K562 (cell line): Measurements from ENCODE around the gene REXO2. TPM values are rescaled to one million over a fixed set of nuclear protein-coding genes. Genes with fewer than 3 reads are reported as not detected.

Experiments used
- BACH1 ChIP-seq: fragments of 200-800 bp; sonication (Bioruptor generic); IDR thresholded peaks from 2 replicates; pipeline ENCODE4 v1.6.1; 2016; ENCODE audit warnings: missing genetic modification characterization, missing compliant biosample characterization
- CBX2 ChIP-seq: fragments of 200-600 bp; sonication (generic); IDR thresholded peaks from one replicate; pipeline ENCODE4 v1.6.1; 2012; ENCODE audit warnings: mild to moderate bottlenecking, low read length, inconsistent platforms; ENCODE audit not compliant: insufficient read depth, poor library complexity, severe bottlenecking
- CREB1 ChIP-seq, 2 experiments: sonication (generic) in 1 of 2; formaldehyde crosslinking in 1 of 2; IDR thresholded peaks; 2 replicates each; pipeline versions ENCODE4 v1.6.1 to v1.8.0; 2012 to 2022; ENCODE audit warnings: inconsistent platforms in 1 of 2, mild to moderate bottlenecking in 1 of 2, missing genetic modification reagents in 1 of 2, moderate library complexity in 1 of 2
- EHMT2 ChIP-seq: fragments of 450-650 bp; IDR thresholded peaks from 2 replicates; pipeline ENCODE4 v1.6.1; 2018; ENCODE audit warnings: antibody characterized with exemption
- GABPB2 ChIP-seq: fragments of 250-450 bp; sonication (Bioruptor Pico); conservative IDR thresholded peaks from 2 replicates; pipeline ENCODE4 v1.5.1; 2021; ENCODE audit warnings: mild to moderate bottlenecking
- GATA2 ChIP-seq: sonication (generic); formaldehyde crosslinking; IDR thresholded peaks from 2 replicates; pipeline ENCODE4 v1.4.0; 2020; ENCODE audit warnings: mild to moderate bottlenecking, missing genetic modification reagents
- KAT7 ChIP-seq: sonication (generic); formaldehyde crosslinking; IDR thresholded peaks from 2 replicates; pipeline ENCODE4 v1.8.0; 2022; ENCODE audit warnings: missing genetic modification reagents, mild to moderate bottlenecking, borderline replicate concordance
- MTA1 ChIP-seq: fragments of 450-650 bp; IDR thresholded peaks from 2 replicates; pipeline ENCODE4 v1.6.1; 2017; ENCODE audit warnings: borderline replicate concordance
- NCOA6 ChIP-seq: fragments of 450-650 bp; IDR thresholded peaks from 2 replicates; pipeline ENCODE4 v1.6.1; 2017; ENCODE audit warnings: mild to moderate bottlenecking
- RB1 ChIP-seq: fragments of 450-650 bp; IDR thresholded peaks from 2 replicates; pipeline ENCODE4 v1.6.1; 2017; ENCODE audit warnings: low read depth, mild to moderate bottlenecking
- SIN3B ChIP-seq: fragments of 450-650 bp; IDR thresholded peaks from 2 replicates; pipeline ENCODE4 v1.6.1; 2017; ENCODE audit warnings: low read depth, mild to moderate bottlenecking, moderate library complexity
- SMAD4 ChIP-seq: fragments of 250-450 bp; sonication (Bioruptor Pico); conservative IDR thresholded peaks from 2 replicates; pipeline ENCODE4 v1.8.0; 2021; ENCODE audit warnings: inconsistent platforms, mild to moderate bottlenecking, moderate library complexity
- ZBTB7A ChIP-seq: IDR thresholded peaks from 2 replicates; pipeline ENCODE4 v1.6.1; 2011; ENCODE audit warnings: low read depth, mild to moderate bottlenecking, low read length, moderate library complexity, borderline replicate concordance; ENCODE audit not compliant: control insufficient read depth
- ZEB2 ChIP-seq: fragments of 450-650 bp; IDR thresholded peaks from 2 replicates; pipeline ENCODE4 v1.6.1; 2016
- ZNF143 ChIP-seq: sonication (generic); formaldehyde crosslinking; IDR thresholded peaks from 2 replicates; pipeline ENCODE4 v1.9.0; 2022; ENCODE audit warnings: mild to moderate bottlenecking, missing genetic modification reagents
- ZNF146 ChIP-seq: IDR thresholded peaks from one replicate; pipeline ENCODE4 v1.6.1; 2018; ENCODE audit warnings: missing compliant biosample characterization; ENCODE audit not compliant: unreplicated experiment
- ZNF165 ChIP-seq: fragments of 250-450 bp; sonication (Bioruptor Pico); IDR thresholded peaks from 2 replicates; pipeline ENCODE4 v1.4.0; 2020; ENCODE audit warnings: borderline replicate concordance
- ZNF217 ChIP-seq: sonication (generic); formaldehyde crosslinking; IDR thresholded peaks from 2 replicates; pipeline ENCODE4 v1.8.0; 2022; ENCODE audit warnings: mild to moderate bottlenecking, missing genetic modification reagents
- ZNF282 ChIP-seq: sonication (generic); formaldehyde crosslinking; IDR thresholded peaks from 2 replicates; pipeline ENCODE4 v1.8.1; 2023; ENCODE audit warnings: missing genetic modification reagents
- polyA plus RNA-seq, 8 experiments: library from polyadenylated mRNA; depleted of rRNA in 4 of 8; stranded (reverse) in 5 of 8; unstranded in 3 of 8; fragments of >200 nt; fragmentation: Nextera tagmentation in 2 of 8; fragmentation: Illumina TruSeq in 1 of 8; extraction: Ambion mirVana in 2 of 8; extraction: Trizol in 1 of 8; gene quantifications; 2 replicates each; pipeline versions ENCODE4 v1.2.1 to v1.2.3, GENCODE V29; 2011 to 2014; ENCODE audit warnings: inconsistent platforms in 1 of 8, missing spikeins in 1 of 8
- total RNA-seq, 7 experiments: library from RNA; depleted of rRNA in 6 of 7; stranded (reverse); fragments of >200 nt in 6 of 7; fragmentation: Illumina TruSeq in 2 of 7; extraction: Trizol in 2 of 7; gene quantifications; 2 replicates each; pipeline versions ENCODE4 v1.2.1 to v1.2.3, GENCODE V29; 2011 to 2021; ENCODE audit warnings: low replicate concordance in 1 of 7
- TF ChIP-seq, protein P1 (sequence below): fragments of 250-450 bp; sonication (Bioruptor Pico); IDR thresholded peaks from 2 replicates; pipeline ENCODE4 v1.4.0; 2020; ENCODE audit warnings: mild to moderate bottlenecking
- TF ChIP-seq, protein P2 (sequence below): sonication (generic); IDR thresholded peaks from 2 replicates; pipeline ENCODE4 v1.6.1; 2016
- TF ChIP-seq, protein P3 (sequence below): IDR thresholded peaks from 3 replicates; pipeline ENCODE4 v1.6.1; 2011; ENCODE audit warnings: borderline replicate concordance, mild to moderate bottlenecking, moderate library complexity; ENCODE audit not compliant: insufficient read length; ENCODE audit errors: extremely low read depth
- TF ChIP-seq, protein P4 (sequence below): fragments of 450-650 bp; IDR thresholded peaks from one replicate; pipeline ENCODE4 v1.6.1; 2018; ENCODE audit warnings: mild to moderate bottlenecking, moderate library complexity; ENCODE audit not compliant: partially characterized antibody

The REXO2 gene
- total and polyA plus RNA-seq, 9 of the 15 experiments (the other 6 are each of a cell fraction or from before 2014, with no cell fraction given): 143 to 370 (median 193) TPM

DNA sequence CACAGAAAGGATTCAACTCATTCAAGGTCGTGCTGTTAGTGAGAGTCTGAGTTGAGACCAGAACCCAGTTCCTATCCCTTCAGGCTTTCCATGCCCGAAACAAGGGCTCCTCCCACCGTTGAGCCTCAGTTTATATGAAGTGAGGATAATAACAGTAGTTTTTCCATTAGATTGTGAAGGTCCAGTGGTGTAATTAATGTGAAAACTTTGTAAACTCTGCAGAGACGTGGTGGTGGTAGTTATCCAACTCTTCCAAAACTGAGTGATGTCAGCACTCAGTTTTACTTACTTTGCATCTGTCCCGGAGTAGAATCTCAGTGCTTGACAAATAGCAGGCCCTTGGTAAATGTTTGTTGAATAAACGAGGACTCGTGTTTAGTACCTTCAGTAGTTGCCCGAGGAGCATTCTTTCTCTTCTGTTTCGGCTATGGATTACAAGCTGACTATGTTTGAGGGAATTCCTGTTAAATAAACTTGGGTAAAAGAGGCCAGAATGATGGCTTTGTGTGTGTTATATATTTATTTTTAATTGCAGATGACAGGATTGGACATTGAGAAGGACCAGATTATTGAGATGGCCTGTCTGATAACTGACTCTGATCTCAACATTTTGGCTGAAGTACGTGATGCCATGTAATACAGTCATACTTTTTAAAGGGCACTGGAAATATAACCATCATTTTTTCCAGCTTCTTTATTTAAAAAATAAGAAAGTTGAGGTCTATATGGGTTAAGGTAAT is 1.0 kb downstream of the REXO2 start (continued):
- TF ChIP-seq, protein P1, sequence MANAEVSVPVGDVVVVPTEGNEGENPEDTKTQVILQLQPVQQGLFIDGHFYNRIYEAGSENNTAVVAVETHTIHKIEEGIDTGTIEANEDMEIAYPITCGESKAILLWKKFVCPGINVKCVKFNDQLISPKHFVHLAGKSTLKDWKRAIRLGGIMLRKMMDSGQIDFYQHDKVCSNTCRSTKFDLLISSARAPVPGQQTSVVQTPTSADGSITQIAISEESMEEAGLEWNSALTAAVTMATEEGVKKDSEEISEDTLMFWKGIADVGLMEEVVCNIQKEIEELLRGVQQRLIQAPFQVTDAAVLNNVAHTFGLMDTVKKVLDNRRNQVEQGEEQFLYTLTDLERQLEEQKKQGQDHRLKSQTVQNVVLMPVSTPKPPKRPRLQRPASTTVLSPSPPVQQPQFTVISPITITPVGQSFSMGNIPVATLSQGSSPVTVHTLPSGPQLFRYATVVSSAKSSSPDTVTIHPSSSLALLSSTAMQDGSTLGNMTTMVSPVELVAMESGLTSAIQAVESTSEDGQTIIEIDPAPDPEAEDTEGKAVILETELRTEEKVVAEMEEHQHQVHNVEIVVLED (CRISPR knock-in tag): no peak
- no peak for TF ChIP-seq ZNF165 (CRISPR knock-in tag)
- TF ChIP-seq, protein P2, sequence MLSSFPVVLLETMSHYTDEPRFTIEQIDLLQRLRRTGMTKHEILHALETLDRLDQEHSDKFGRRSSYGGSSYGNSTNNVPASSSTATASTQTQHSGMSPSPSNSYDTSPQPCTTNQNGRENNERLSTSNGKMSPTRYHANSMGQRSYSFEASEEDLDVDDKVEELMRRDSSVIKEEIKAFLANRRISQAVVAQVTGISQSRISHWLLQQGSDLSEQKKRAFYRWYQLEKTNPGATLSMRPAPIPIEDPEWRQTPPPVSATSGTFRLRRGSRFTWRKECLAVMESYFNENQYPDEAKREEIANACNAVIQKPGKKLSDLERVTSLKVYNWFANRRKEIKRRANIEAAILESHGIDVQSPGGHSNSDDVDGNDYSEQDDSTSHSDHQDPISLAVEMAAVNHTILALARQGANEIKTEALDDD: peak; percentile 53; the same call in 1 of the 2 replicates
- no peak for TF ChIP-seq RB1
- TF ChIP-seq, protein P3, sequence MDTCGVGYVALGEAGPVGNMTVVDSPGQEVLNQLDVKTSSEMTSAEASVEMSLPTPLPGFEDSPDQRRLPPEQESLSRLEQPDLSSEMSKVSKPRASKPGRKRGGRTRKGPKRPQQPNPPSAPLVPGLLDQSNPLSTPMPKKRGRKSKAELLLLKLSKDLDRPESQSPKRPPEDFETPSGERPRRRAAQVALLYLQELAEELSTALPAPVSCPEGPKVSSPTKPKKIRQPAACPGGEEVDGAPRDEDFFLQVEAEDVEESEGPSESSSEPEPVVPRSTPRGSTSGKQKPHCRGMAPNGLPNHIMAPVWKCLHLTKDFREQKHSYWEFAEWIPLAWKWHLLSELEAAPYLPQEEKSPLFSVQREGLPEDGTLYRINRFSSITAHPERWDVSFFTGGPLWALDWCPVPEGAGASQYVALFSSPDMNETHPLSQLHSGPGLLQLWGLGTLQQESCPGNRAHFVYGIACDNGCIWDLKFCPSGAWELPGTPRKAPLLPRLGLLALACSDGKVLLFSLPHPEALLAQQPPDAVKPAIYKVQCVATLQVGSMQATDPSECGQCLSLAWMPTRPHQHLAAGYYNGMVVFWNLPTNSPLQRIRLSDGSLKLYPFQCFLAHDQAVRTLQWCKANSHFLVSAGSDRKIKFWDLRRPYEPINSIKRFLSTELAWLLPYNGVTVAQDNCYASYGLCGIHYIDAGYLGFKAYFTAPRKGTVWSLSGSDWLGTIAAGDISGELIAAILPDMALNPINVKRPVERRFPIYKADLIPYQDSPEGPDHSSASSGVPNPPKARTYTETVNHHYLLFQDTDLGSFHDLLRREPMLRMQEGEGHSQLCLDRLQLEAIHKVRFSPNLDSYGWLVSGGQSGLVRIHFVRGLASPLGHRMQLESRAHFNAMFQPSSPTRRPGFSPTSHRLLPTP: no peak
- TF ChIP-seq ZNF282 (CRISPR knock-in tag): no peak
- TF ChIP-seq ZNF217 (CRISPR knock-in tag): no peak
- TF ChIP-seq GABPB2 (CRISPR knock-in tag): no peak
- TF ChIP-seq CREB1 (IDR thresholded peaks at IDR 0.05): no peak
- TF ChIP-seq CREB1 (CRISPR knock-in tag; IDR thresholded peaks at IDR 0.05): no peak
- TF ChIP-seq EHMT2: no peak
- no peak for TF ChIP-seq NCOA6
- no peak for TF ChIP-seq ZEB2
- TF ChIP-seq KAT7 (CRISPR knock-in tag): no peak
- no peak for TF ChIP-seq SIN3B
- no peak for TF ChIP-seq SMAD4 (CRISPR knock-in tag)
- 0 out of 2 replicates have a peak, but pooled peaks have one; percentile 30 for TF ChIP-seq BACH1
- TF ChIP-seq, protein P4, sequence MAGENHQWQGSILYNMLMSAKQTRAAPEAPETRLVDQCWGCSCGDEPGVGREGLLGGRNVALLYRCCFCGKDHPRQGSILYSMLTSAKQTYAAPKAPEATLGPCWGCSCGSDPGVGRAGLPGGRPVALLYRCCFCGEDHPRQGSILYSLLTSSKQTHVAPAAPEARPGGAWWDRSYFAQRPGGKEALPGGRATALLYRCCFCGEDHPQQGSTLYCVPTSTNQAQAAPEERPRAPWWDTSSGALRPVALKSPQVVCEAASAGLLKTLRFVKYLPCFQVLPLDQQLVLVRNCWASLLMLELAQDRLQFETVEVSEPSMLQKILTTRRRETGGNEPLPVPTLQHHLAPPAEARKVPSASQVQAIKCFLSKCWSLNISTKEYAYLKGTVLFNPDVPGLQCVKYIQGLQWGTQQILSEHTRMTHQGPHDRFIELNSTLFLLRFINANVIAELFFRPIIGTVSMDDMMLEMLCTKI: no peak
- no peak for TF ChIP-seq ZNF143
- TF ChIP-seq ZBTB7A: no peak
- TF ChIP-seq ZNF146 (CRISPR knock-in tag): no peak
- TF ChIP-seq CBX2: no peak
- 0 out of 2 replicates have a peak, but pooled peaks have one; percentile 17 for TF ChIP-seq GATA2
- no peak for TF ChIP-seq MTA1
